Glutamatergic neuron (in vitro differentiated cells): Measurements from ENCODE around the gene GSS. TPM values are rescaled to one million over a fixed set of nuclear protein-coding genes. Genes with fewer than 3 reads are reported as not detected.

Source experiments
- DNase-seq: peaks from one replicate; pipeline ENCODE4 v3.0.0; 2022
- H3K27ac Mint-ChIP-seq: one replicate; pipeline ENCODE4 v1.8.0; 2020; ENCODE audit warnings: mild to moderate bottlenecking, mixed read lengths, inconsistent platforms; ENCODE audit not compliant: unreplicated experiment
- H3K27me3 Mint-ChIP-seq: one replicate; pipeline ENCODE4 v1.8.0; 2020; ENCODE audit warnings: mild to moderate bottlenecking, moderate library complexity, mixed read lengths, inconsistent platforms; ENCODE audit not compliant: unreplicated experiment
- H3K36me3 Mint-ChIP-seq: one replicate; pipeline ENCODE4 v1.8.0; 2020; ENCODE audit warnings: mild to moderate bottlenecking, mixed read lengths, inconsistent platforms; ENCODE audit not compliant: unreplicated experiment
- H3K4me1 Mint-ChIP-seq: one replicate; pipeline ENCODE4 v1.8.0; 2020; ENCODE audit warnings: mild to moderate bottlenecking, low read depth, mixed read lengths, inconsistent platforms; ENCODE audit not compliant: unreplicated experiment
- H3K4me3 Mint-ChIP-seq: one replicate; pipeline ENCODE4 v1.8.0; 2020; ENCODE audit warnings: mild to moderate bottlenecking, mixed read lengths, inconsistent platforms; ENCODE audit not compliant: unreplicated experiment
- H3K9me3 Mint-ChIP-seq: one replicate; pipeline ENCODE4 v1.8.0; 2020; ENCODE audit warnings: mild to moderate bottlenecking, moderate library complexity, mixed read lengths, inconsistent platforms; ENCODE audit not compliant: unreplicated experiment
- CTCF ChIP-seq: fragments of 200-600 bp; sonication (generic); IDR thresholded peaks from one replicate; pipeline ENCODE4 v1.5.0; 2021; ENCODE audit not compliant: partially characterized antibody, unreplicated experiment
- total RNA-seq: library from RNA; stranded (reverse); fragmentation: NEBNext Ultra II Directional; extraction: Animal tissue kit (Norgen Biotek cat#: 25700); gene quantifications from one replicate; pipeline ENCODE4 v1.2.1, GENCODE V29; 2021; ENCODE audit not compliant: unreplicated experiment

GSS gene
- total RNA-seq, 1 donor from 2014 or later = 28.2 TPM

DNA sequence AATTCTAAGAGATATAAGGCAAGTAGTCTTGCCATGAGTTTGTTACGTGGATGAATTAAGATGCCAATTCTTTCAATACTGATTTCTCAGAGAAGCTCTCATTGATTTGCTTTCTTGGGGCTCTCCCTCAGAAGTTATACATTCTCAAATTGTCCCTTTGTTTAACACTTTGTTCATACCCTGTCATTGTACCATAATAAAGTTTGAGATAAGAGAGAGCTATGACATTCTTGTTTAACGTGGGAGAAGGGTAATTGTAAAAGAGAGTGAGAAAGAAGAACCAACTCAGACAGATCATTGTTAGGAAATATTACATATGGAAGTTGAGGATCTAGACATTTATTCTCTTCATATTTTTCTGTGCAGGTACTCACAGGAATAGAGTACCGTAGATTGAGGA lies 60.1 kb downstream of the GSS start:
- TF ChIP-seq CTCF = no peak
- no peak overlapping the region for H3K4me3 Mint-ChIP-seq
- no peaks in the 10 kb centered on the region for H3K4me1 Mint-ChIP-seq
- H3K27ac Mint-ChIP-seq = no peak overlapping the region
- DNase-seq = no peak
- H3K27me3 Mint-ChIP-seq = no peaks in the 10 kb centered on the region
- H3K9me3 Mint-ChIP-seq = peaks cover under 1% of the 10 kb centered on the region
- H3K36me3 Mint-ChIP-seq = peaks cover 7% of the 10 kb centered on the region

DNA sequence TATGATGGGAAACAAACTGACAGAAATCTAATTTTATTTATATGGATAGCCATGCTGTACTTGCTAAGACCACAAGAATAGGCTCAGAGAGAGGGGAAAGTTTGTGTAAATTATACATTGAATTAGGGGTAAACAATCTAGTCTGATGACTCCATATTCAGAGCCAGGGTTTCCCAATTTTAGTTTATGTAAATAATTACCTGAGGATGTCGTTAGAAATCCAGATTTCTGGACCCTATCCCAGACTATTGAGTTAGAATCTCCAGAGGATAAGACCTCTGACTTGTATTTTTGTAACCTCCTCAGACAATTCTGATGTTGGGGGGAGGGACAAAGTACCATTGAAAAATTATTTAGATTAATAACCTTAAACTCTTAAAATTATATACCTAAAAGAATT lies 60.9 kb downstream of the GSS start:
- no peak for DNase-seq
- TF ChIP-seq CTCF = no peak
- Mint-ChIP-seq H3K9me3 (no peaks in the 10 kb centered on the region), H3K27me3 (no peaks in the 10 kb centered on the region), H3K36me3 (peaks cover 7% of the 10 kb centered on the region), H3K27ac (no peak overlapping the region), H3K4me1 (no peaks in the 10 kb centered on the region), H3K4me3 (no peak overlapping the region)

DNA sequence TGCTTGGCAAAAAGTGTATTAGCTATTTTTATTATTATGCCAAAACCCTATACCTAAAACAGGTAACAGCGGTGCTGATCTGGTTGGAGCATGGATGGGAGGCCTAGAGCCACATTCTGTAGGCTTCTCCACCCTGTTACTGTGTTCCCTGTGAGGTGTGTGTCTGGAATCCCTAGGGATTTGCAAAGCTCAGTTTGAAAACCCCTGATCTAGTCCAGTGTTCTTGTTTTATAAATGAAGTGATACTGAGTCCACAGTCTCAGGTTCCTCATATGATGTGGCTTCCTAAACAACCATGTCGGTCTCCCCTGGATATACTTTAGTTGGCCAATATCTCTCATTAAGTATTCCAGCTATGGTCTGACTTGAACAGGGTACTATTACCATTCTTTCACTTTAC lies 62.9 kb downstream of the GSS start:
- no peaks in the 10 kb centered on the region for H3K27me3 Mint-ChIP-seq
- DNase-seq = no peak
- no peaks in the 10 kb centered on the region for H3K4me1 Mint-ChIP-seq
- H3K36me3 Mint-ChIP-seq = no peaks in the 10 kb centered on the region
- H3K9me3 Mint-ChIP-seq = no peaks in the 10 kb centered on the region
- no peak for TF ChIP-seq CTCF
- H3K27ac Mint-ChIP-seq = no peak overlapping the region
- no peak overlapping the region for H3K4me3 Mint-ChIP-seq

DNA sequence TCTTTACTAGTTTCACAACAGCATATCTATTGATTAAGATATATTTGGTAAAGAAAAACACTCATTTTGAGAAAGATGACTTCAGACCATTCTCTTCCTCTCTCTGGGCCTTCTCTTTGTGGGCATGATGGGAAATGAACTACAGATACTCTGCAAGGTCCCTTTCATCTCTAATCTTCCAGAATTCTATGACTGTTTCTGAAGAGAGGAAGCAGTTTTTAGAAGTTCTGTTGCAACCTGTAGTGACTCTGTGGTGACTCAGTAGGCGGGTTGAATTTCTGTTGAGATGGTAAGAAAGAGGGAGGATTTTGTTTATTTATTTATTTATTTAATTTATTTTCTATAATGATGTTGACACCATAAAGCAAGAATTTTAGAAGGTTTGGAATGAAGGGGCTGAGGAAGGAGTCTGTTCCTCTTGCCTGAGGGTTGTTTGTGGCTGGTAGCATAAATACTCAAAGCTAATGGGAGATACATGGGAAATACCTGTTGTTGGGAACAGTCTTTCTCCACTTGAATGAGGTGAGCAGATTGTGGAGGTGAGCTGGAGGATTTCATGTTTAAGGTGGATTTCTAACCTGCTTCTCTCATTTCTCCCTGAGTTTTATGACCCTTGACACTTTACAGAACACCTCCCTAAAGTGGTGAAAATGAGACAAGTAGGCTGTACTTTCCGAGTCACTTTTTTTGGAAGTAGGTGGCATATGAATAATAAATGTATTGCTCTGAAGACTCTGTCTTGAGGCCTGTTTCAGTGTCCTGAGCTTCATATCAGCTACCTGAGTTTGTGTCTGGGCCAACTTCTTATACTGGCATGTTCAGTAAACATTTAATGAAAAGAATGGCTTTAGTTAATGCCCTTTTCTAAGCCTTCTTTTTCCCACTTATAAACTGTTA lies 64.2 kb downstream of the GSS start:
- Mint-ChIP-seq H3K9me3 (no peaks in the 10 kb centered on the region), H3K27ac (no peak overlapping the region), H3K4me1 (no peaks in the 10 kb centered on the region), H3K27me3 (no peaks in the 10 kb centered on the region), H3K36me3 (no peaks in the 10 kb centered on the region), H3K4me3 (no peak overlapping the region)
- no peak for DNase-seq
- TF ChIP-seq CTCF = no peak

GRCh38 chr20:34888468-34888867 lies 67.1 kb downstream of the GSS start:
- Mint-ChIP-seq H3K4me3 (no peak overlapping the region), H3K27me3 (no peaks in the 10 kb centered on the region), H3K4me1 (no peaks in the 10 kb centered on the region), H3K27ac (no peak overlapping the region), H3K36me3 (no peaks in the 10 kb centered on the region), H3K9me3 (no peaks in the 10 kb centered on the region)
- TF ChIP-seq CTCF = no peak
- no peak for DNase-seq
